ENCODE measurements around the gene PRDM11. TPM values are rescaled to one million over a fixed set of nuclear protein-coding genes. Genes with fewer than 3 reads are reported as not detected.

PRDM11 gene
- total RNA-seq, 4 donors from 2014 or later, result 29.5 to 43.2 (median 33.5) TPM

- no peak overlapping the region for H3K4me3 ChIP-seq
- WGBS, result 92% methylated on average over 3 of the region's 4 CpGs
- H3K9me3 ChIP-seq, result no peaks in the 10 kb centered on the region
- intact Hi-C loops (cut with DNase I), result no loop called here
- no peak for DNase-seq (ENCODE audit: extremely low spot score)
- H3K27ac ChIP-seq (replicated peaks in 1 of 4), result no peak overlapping the region
- no peaks in the 10 kb centered on the region for H3K36me3 ChIP-seq
- no peaks in the 10 kb centered on the region for H3K27me3 ChIP-seq
- H3K4me1 ChIP-seq, result peaks cover 43 to 69% (median 60%) of the 10 kb centered on the region in 4 donors
- TF ChIP-seq CTCF (IDR thresholded peaks at IDR 0.05), result no peak
- TF ChIP-seq POLR2AphosphoS5 (IDR thresholded peaks at IDR 0.05), result no peak
Observed at GRCh38 chr11:45166604-45166897, 20.1 kb downstream of the PRDM11 start.

GRCh38 chr11:45167283-45167682 is 20.8 kb downstream of the PRDM11 start:
- TF ChIP-seq EP300 (IDR thresholded peaks at IDR 0.05) (no peak), CTCF (IDR thresholded peaks at IDR 0.05) (no peak), POLR2AphosphoS5 (IDR thresholded peaks at IDR 0.05) (no peak), POLR2A (IDR thresholded peaks at IDR 0.05; ENCODE audit: low read depth) (no peak)
- H3K27ac ChIP-seq (replicated peaks in 1 of 4), result no peak overlapping the region
- no peaks in the 10 kb centered on the region for H3K27me3 ChIP-seq
- DNase-seq (ENCODE audit: extremely low spot score), result no peak
- H3K4me3 ChIP-seq, result no peak overlapping the region
- intact Hi-C loops (cut with DNase I), result no loop called here
- no peaks in the 10 kb centered on the region for H3K36me3 ChIP-seq
- peaks cover 36 to 62% (median 52%) of the 10 kb centered on the region in 4 donors for H3K4me1 ChIP-seq
- no peaks in the 10 kb centered on the region for H3K9me3 ChIP-seq
- 81% methylated on average over 2 of the region's 2 CpGs for WGBS

- intact Hi-C loops (cut with DNase I), result no loop called here
- no peak for TF ChIP-seq POLR2AphosphoS5 (IDR thresholded peaks at IDR 0.05)
- no peak for TF ChIP-seq POLR2A (IDR thresholded peaks at IDR 0.05; ENCODE audit: low read depth)
- no peak for TF ChIP-seq EP300 (IDR thresholded peaks at IDR 0.05)
- TF ChIP-seq CTCF (IDR thresholded peaks at IDR 0.05), result no peak
- 71% methylated on average over 6 of the region's 10 CpGs for WGBS
- Histone ChIP-seq H3K9me3 (no peaks in the 10 kb centered on the region), H3K4me3 (no peak overlapping the region), H3K4me1 (peaks cover 29 to 49% (median 40%) of the 10 kb centered on the region in 4 donors), H3K27ac (replicated peaks in 1 of 4) (no peak overlapping the region), H3K36me3 (no peaks in the 10 kb centered on the region), H3K27me3 (no peaks in the 10 kb centered on the region)
- DNase-seq (ENCODE audit: extremely low spot score), result no peak
Observed at GRCh38 chr11:45168366-45169130, 22.1 kb downstream of the PRDM11 start.

- Histone ChIP-seq H3K27ac (replicated peaks in 1 of 4) (no peak overlapping the region), H3K9me3 (no peaks in the 10 kb centered on the region), H3K4me1 (peaks cover 19 to 39% (median 30%) of the 10 kb centered on the region in 4 donors), H3K27me3 (no peaks in the 10 kb centered on the region), H3K4me3 (no peak overlapping the region), H3K36me3 (no peaks in the 10 kb centered on the region)
- DNase-seq (ENCODE audit: extremely low spot score), result no peak
- 44% methylated on average over 3 of the region's 3 CpGs for WGBS
- intact Hi-C loops (cut with DNase I), result no loop called here
- TF ChIP-seq POLR2AphosphoS5 (IDR thresholded peaks at IDR 0.05), result no peak
Observed at GRCh38 chr11:45169310-45170072, 23.1 kb downstream of the PRDM11 start.

GRCh38 chr11:45170484-45170883 is 24.0 kb downstream of the PRDM11 start:
- no peak overlapping the region for H3K27ac ChIP-seq (replicated peaks in 1 of 4)
- no peaks in the 10 kb centered on the region for H3K9me3 ChIP-seq
- 81% methylated on average over 2 of the region's 2 CpGs for whole genome bisulfite sequencing
- DNase-seq (ENCODE audit: extremely low spot score), result no peak
- TF ChIP-seq CTCF (IDR thresholded peaks at IDR 0.05), result no peak
- no peak for TF ChIP-seq POLR2A (IDR thresholded peaks at IDR 0.05; ENCODE audit: low read depth)
- no peak for TF ChIP-seq EP300 (IDR thresholded peaks at IDR 0.05)
- TF ChIP-seq POLR2AphosphoS5 (IDR thresholded peaks at IDR 0.05), result no peak
- intact Hi-C loops (cut with DNase I), result no loop called here
- peaks cover 16 to 30% (median 20%) of the 10 kb centered on the region in 4 donors for H3K4me1 ChIP-seq
- H3K36me3 ChIP-seq, result no peaks in the 10 kb centered on the region
- no peaks in the 10 kb centered on the region for H3K27me3 ChIP-seq
- no peak overlapping the region for H3K4me3 ChIP-seq
